Kidney tubule cell (primary cell): ENCODE results near the gene TMPRSS15.
A peak's percentile ranks its signal among the peaks of the same experiment; 100 is the strongest.

Source experiments
- DNase-seq: peaks from one replicate; pipeline ENCODE4 v3.0.0-alpha.2; 2018; ENCODE audit warnings: low spot score

The TMPRSS15 gene

DNA sequence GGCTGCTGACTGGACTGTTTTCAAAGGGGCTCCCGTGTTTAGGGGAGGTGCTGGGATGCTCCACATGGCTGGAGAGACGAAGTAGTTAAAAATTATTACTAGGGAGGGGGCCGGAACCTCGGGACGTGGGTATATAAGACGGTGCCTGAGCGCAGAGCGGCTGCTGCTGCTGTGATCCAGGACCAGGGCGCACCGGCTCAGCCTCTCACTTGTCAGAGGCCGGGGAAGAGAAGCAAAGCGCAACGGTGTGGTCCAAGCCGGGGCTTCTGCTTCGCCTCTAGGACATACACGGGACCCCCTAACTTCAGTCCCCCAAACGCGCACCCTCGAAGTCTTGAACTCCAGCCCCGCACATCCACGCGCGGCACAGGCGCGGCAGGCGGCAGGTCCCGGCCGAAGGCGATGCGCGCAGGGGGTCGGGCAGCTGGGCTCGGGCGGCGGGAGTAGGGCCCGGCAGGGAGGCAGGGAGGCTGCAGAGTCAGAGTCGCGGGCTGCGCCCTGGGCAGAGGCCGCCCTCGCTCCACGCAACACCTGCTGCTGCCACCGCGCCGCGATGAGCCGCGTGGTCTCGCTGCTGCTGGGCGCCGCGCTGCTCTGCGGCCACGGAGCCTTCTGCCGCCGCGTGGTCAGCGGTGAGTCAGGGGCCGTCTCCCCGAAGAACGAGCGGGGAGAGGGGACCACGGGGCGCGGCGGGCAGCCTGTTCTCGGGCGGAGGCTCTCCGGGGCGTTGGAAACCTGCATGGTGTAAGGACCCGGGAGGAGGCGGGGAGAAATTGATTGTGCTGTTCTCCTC is 158.7 kb downstream of the TMPRSS15 start, which contains the start of gene CHODL:
TSS of gene CHODL (plus strand) at position 163 of the 793 bp plus-strand sequence. CDS start at position 554, 391 bp downstream.
- peak; percentile 3 for DNase-seq

DNA sequence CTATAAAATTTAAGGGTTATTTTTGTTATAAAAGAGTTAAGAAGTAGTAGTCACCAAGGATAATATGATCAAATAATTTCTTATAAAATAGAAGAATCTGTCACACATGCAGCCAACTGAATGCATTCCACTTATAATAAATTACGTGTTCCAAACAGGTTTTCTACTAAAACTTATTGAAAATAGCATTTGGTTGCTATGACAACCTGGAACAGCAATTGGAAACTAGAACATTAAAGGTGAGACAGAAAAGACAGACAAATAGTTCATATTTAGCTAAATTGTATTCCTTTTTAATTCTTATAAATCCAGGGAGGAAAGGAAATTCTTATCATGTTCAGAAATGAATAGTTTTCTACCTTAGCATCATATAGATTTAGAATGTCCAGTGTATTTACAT is 168.0 kb downstream of the TMPRSS15 start:
- DNase-seq: no peak

DNA sequence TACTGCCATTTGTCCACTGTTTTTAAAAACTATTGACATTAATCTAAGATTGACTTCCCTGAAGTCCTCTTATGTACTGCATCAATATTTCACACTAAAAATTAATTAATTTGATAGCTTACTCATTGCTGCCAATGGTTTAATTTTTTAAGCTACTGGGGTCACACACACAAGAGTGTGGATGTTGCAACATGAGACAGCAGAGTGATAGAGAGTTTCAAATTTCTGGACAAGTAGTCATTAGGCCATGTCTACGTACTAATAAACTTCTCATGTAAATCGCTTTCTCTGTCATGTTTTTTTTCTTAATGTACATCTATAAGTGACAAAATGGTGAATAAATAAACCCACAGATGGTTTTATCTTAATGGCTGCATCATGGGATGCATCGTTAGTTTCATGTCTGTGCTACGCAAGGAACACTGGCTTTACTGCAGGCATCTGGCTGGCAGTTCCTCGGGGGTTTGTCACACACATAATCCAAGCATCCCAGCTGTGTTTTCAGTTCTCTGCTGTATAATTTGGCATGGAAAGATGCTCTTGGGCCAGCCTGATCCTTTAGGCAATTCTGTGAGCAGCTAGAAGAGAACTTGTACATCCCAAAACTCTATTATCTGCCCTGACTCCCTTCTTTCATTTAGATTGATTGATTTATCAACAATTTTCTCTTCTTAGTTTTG is 175.4 kb downstream of the TMPRSS15 start:
- no peak for DNase-seq

DNA sequence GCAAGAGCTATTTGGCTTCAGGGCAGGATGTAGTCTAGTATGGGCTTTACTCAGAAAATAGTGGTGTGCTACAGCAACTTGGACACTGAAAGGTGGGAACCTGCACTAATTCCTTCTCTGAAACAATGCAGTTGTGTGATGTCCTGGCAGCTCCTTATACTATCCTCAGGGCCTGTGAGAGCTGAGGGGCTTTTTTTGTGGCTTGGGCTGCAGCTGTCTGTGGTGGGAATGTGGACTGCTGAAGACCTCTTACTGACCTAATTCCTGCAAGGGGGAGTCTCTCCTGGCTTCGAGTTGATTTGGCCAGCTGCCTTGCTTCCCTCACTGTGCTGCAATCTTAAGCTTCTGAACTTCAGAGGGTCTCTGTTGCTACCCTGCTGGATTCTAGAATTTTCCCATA is 181.2 kb downstream of the TMPRSS15 start:
- no peak for DNase-seq

DNA sequence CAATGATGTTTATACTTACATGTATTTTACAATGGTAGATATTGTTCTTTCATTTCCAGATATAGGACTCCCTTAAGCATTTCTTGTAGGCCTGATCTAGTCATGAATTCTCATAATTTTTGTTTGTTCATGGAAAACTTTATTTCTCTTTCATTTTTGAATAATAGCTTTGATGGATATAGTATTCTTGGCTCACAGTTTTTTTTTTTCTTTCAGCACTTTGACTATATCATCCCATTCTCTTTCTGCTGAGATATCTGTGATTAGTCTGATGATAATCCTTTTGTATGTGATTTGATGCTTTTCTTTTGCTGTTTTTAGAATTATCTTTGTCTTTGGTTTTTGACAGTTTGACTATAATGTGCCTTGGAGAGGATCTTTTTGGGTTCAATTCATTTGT is 183.1 kb downstream of the TMPRSS15 start:
- DNase-seq: no peak
